Panc1 (cell line): ENCODE measurements around the gene HMGA1. TPM values are rescaled to one million over a fixed set of nuclear protein-coding genes. Genes with fewer than 3 reads are reported as not detected.

Source experiments
- ATAC-seq: fragments of 200-7000 bp; cut with Tn5 transposase; 2 replicates; pipeline ENCODE4 v1.9.1; 2020; ENCODE audit warnings: mild to moderate bottlenecking, moderate library complexity
- BruUV-seq: library from RNA; stranded (reverse); fragments of 400-500 nt; replicated peaks from 2 replicates; lab custom pipeline; 2021; lab: Mats Ljungman, UMichigan
- CTCF ChIA-PET: fragments of 300-600 bp; sonication (Branson Sonifier 250); formaldehyde crosslinking; loops from one replicate; lab custom pipeline; 2022; ENCODE audit warnings: antibody characterized with exemption; lab: Charles Lee
- POLR2A ChIA-PET: fragments of 300-600 bp; sonication (Branson Sonifier 250); formaldehyde crosslinking; loops from one replicate; lab custom pipeline; 2022; ENCODE audit warnings: antibody characterized with exemption; lab: Charles Lee
- DNase-seq: peaks from one replicate; pipeline ENCODE4 v3.0.0-alpha.2; 2010; ENCODE audit warnings: low read depth, low spot score
- H3K27ac ChIP-seq: 2 replicates; pipeline ENCODE4 v1.5.1; 2011; ENCODE audit warnings: mild to moderate bottlenecking, low read length, inconsistent platforms
- H3K27me3 ChIP-seq: fragments of 200-500 bp; sonication (Bioruptor generic); 2 replicates; pipeline ENCODE4 v1.6.0; 2014; ENCODE audit warnings: low read length, inconsistent platforms; ENCODE audit not compliant: control insufficient read depth, insufficient read depth
- H3K36me3 ChIP-seq: fragments of 200-500 bp; sonication (Bioruptor generic); 2 replicates; pipeline ENCODE4 v1.5.1; 2014; ENCODE audit warnings: inconsistent platforms, mild to moderate bottlenecking, low read length, moderate library complexity; ENCODE audit not compliant: control insufficient read depth, insufficient read depth
- H3K4me1 ChIP-seq: 2 replicates; pipeline ENCODE4 v1.5.1; 2011; ENCODE audit warnings: inconsistent platforms, mild to moderate bottlenecking, low read length, moderate library complexity; ENCODE audit not compliant: control insufficient read depth, insufficient read depth
- H3K4me3 ChIP-seq, 2 experiments: 2 replicates each; pipeline ENCODE4 v1.5.1; 2011 to 2012; ENCODE audit warnings: low read depth in 2 of 2, low read length in 2 of 2, mild to moderate bottlenecking in 2 of 2, inconsistent platforms in 1 of 2, moderate library complexity in 1 of 2
- H3K9me3 ChIP-seq: fragments of 200-500 bp; sonication (Bioruptor generic); 2 replicates; pipeline ENCODE4 v1.5.1; 2014; ENCODE audit warnings: low read depth, mild to moderate bottlenecking, inconsistent platforms, low read length, moderate library complexity; ENCODE audit not compliant: control insufficient read depth, insufficient read depth
- CTCF ChIP-seq: fragments of 450-650 bp; IDR thresholded peaks from 2 replicates; pipeline ENCODE4 v1.5.1; 2017; ENCODE audit warnings: mild to moderate bottlenecking
- POLR2AphosphoS5 ChIP-seq: IDR thresholded peaks from 2 replicates; pipeline ENCODE4 v1.6.1; 2012; ENCODE audit warnings: mild to moderate bottlenecking, low read depth, low read length, moderate library complexity
- SIN3A ChIP-seq: IDR thresholded peaks from 2 replicates; pipeline ENCODE4 v1.6.1; 2012; ENCODE audit warnings: low read depth, mild to moderate bottlenecking, low read length, moderate library complexity, borderline replicate concordance; ENCODE audit not compliant: insufficient read depth
- TCF7L2 ChIP-seq: IDR thresholded peaks from 2 replicates; pipeline ENCODE4 v1.6.1; 2011; ENCODE audit warnings: mild to moderate bottlenecking, low read depth, low read length, inconsistent platforms
- in situ Hi-C: cut with HindIII; loops from 2 replicates; pipeline ENCODE4 v1.10.0; 2016; ENCODE audit warnings: low sequenced_read_pairs, low pct_unique_long_range_greater_than_20kb
- intact Hi-C: fragments of 100-400 bp; cut with micrococcal nuclease; formaldehyde crosslinking; loops from one replicate; pipeline ENCODE4 v1.10.0; 2022; ENCODE audit not compliant: unreplicated experiment
- total RNA-seq: library from RNA; stranded (reverse); gene quantifications from one replicate; pipeline ENCODE4 v1.2.1, GENCODE V29; 2021; ENCODE audit not compliant: unreplicated experiment
- TF ChIP-seq, protein P1 (sequence below), 2 experiments: IDR thresholded peaks; 2 replicates each; pipeline ENCODE4 v1.6.1; 2011 to 2012; ENCODE audit warnings: low read depth in 2 of 2, control low read depth in 1 of 2, low read length in 1 of 2, mild to moderate bottlenecking in 1 of 2, moderate library complexity in 1 of 2; ENCODE audit not compliant: insufficient read depth in 1 of 2

The HMGA1 gene
- total RNA-seq, 1 experiment from 2014 or later: 444 TPM

- H3K36me3 ChIP-seq: no peaks in the 10 kb centered on the region; the same call in 1 of the 2 replicates
- BruUV-seq: no TSS peak
- intact Hi-C loops (no loop called here), in situ Hi-C loops (no loop called here)
- ATAC-seq: no peak
- no peaks in the 10 kb centered on the region for H3K9me3 ChIP-seq
- H3K4me1 ChIP-seq: no peaks in the 10 kb centered on the region
- H3K27me3 ChIP-seq: no peaks in the 10 kb centered on the region
- ChIA-PET POLR2A (no interaction called here), CTCF (no interaction called here)
- no peak overlapping the region for H3K4me3 ChIP-seq
- no peak overlapping the region for H3K27ac ChIP-seq
- TF ChIP-seq TCF7L2 (no peak), CTCF (no peak)
- no peak for DNase-seq
These were observed 43.5 kb downstream of the HMGA1 start for GRCh38 chr6:34280216-34280615.

GRCh38 chr6:34281702-34282334, 45.1 kb downstream of the HMGA1 start:
- intact Hi-C loops: no loop called here
- H3K36me3 ChIP-seq: no peaks in the 10 kb centered on the region; the same call in 1 of the 2 replicates
- no peak for TF ChIP-seq CTCF
- TF ChIP-seq SIN3A: no peak
- no peak for TF ChIP-seq POLR2AphosphoS5
- no peak for TF ChIP-seq TCF7L2
- TF ChIP-seq, protein P1, sequence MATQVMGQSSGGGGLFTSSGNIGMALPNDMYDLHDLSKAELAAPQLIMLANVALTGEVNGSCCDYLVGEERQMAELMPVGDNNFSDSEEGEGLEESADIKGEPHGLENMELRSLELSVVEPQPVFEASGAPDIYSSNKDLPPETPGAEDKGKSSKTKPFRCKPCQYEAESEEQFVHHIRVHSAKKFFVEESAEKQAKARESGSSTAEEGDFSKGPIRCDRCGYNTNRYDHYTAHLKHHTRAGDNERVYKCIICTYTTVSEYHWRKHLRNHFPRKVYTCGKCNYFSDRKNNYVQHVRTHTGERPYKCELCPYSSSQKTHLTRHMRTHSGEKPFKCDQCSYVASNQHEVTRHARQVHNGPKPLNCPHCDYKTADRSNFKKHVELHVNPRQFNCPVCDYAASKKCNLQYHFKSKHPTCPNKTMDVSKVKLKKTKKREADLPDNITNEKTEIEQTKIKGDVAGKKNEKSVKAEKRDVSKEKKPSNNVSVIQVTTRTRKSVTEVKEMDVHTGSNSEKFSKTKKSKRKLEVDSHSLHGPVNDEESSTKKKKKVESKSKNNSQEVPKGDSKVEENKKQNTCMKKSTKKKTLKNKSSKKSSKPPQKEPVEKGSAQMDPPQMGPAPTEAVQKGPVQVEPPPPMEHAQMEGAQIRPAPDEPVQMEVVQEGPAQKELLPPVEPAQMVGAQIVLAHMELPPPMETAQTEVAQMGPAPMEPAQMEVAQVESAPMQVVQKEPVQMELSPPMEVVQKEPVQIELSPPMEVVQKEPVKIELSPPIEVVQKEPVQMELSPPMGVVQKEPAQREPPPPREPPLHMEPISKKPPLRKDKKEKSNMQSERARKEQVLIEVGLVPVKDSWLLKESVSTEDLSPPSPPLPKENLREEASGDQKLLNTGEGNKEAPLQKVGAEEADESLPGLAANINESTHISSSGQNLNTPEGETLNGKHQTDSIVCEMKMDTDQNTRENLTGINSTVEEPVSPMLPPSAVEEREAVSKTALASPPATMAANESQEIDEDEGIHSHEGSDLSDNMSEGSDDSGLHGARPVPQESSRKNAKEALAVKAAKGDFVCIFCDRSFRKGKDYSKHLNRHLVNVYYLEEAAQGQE (IDR thresholded peaks at IDR 0.05; ENCODE audit: insufficient read depth in 1 of 2, low read depth in 2 of 2, low read length in 1 of 2): no peak
- ChIA-PET CTCF (no interaction called here), POLR2A (no interaction called here)
- in situ Hi-C loops: no loop called here
- ATAC-seq: no peak
- no peak for DNase-seq
- BruUV-seq: no TSS peak
- no peaks in the 10 kb centered on the region for H3K4me1 ChIP-seq
- H3K9me3 ChIP-seq: no peaks in the 10 kb centered on the region
- no peak overlapping the region for H3K4me3 ChIP-seq
- no peak overlapping the region for H3K27ac ChIP-seq
- no peaks in the 10 kb centered on the region for H3K27me3 ChIP-seq
